ENCODE results near the gene PDXK. TPM values are rescaled to one million over a fixed set of nuclear protein-coding genes. Genes with fewer than 3 reads are reported as not detected.

The PDXK gene
- total and polyA plus RNA-seq, 7 donors: 22.1 to 88.5 (median 26.0) TPM

DNA sequence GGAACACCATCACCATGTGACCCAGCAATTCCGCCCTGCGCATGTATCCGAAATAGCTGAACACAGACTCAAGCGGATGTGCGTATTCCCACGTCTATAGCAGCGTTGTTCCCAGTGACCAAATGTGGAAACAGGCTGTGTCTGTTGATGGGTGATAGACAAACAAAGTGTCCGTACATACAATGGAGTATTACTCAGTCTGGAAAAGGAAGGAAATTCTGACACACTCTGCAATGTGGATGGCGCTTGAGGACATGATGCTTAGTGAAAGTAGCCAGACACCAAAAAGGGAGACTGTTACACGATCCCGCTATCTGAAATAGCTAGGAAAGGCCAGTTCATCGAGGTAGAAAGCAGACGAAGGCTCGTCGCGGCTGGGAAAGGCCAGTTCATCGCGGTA is 25.8 kb downstream of the PDXK start:
- no peak for DNase-seq
- no peaks in the 10 kb centered on the region for H3K27me3 ChIP-seq
- H3K36me3 ChIP-seq: peaks cover 7 to 71% (median 15%) of the 10 kb centered on the region in 4 donors
- no peak overlapping the region for H3K27ac ChIP-seq
- TF ChIP-seq POLR2AphosphoS5 (IDR thresholded peaks at IDR 0.05) (no peak), CTCF (IDR thresholded peaks at IDR 0.05) (no peak), POLR2A (IDR thresholded peaks at IDR 0.05) (no peak), EP300 (IDR thresholded peaks at IDR 0.05) (no peak)
- no peak overlapping the region for H3K4me3 ChIP-seq
- intact Hi-C loops (cut with DNase I): no loop called here
- H3K9me3 ChIP-seq: no peaks in the 10 kb centered on the region
- peaks cover 0 to 4% (median 0%) of the 10 kb centered on the region in 4 donors for H3K4me1 ChIP-seq
- WGBS, 2 donors: 97% methylated on average over 18 of the region's 18 CpGs

- intact Hi-C loops (cut with DNase I): no loop called here
- no peak for DNase-seq
- H3K27me3 ChIP-seq: no peaks in the 10 kb centered on the region
- no peaks in the 10 kb centered on the region for H3K9me3 ChIP-seq
- 94 to 95% methylated on average over 16 of the region's 16 CpGs for WGBS, 2 donors
- no peak for TF ChIP-seq POLR2AphosphoS5 (IDR thresholded peaks at IDR 0.05)
- TF ChIP-seq POLR2A (IDR thresholded peaks at IDR 0.05): no peak
- TF ChIP-seq EP300 (IDR thresholded peaks at IDR 0.05): no peak
- TF ChIP-seq CTCF (IDR thresholded peaks at IDR 0.05): no peak
- H3K27ac ChIP-seq: no peak overlapping the region
- H3K4me1 ChIP-seq: peaks cover 0 to 4% (median 0%) of the 10 kb centered on the region in 4 donors
- H3K36me3 ChIP-seq: peaks cover 7 to 80% (median 17%) of the 10 kb centered on the region in 4 donors
- no peak overlapping the region for H3K4me3 ChIP-seq
Measured at GRCh38 chr21:43745772-43746517, 27.0 kb downstream of the PDXK start.

- Histone ChIP-seq H3K36me3 (peaks cover 7 to 88% (median 31%) of the 10 kb centered on the region in 4 donors), H3K4me3 (no peak overlapping the region), H3K27me3 (no peaks in the 10 kb centered on the region), H3K27ac (no peak overlapping the region), H3K4me1 (no peaks in the 10 kb centered on the region), H3K9me3 (no peaks in the 10 kb centered on the region)
- DNase-seq: no peak
- WGBS, 2 donors: 95 to 96% methylated on average over 17 of the region's 17 CpGs
- TF ChIP-seq EP300 (IDR thresholded peaks at IDR 0.05) (no peak), POLR2A (IDR thresholded peaks at IDR 0.05) (no peak), CTCF (IDR thresholded peaks at IDR 0.05) (no peak), POLR2AphosphoS5 (IDR thresholded peaks at IDR 0.05) (no peak)
- intact Hi-C loops (cut with DNase I): no loop called here
Measured at GRCh38 chr21:43748622-43749021, 29.7 kb downstream of the PDXK start.

- intact Hi-C loops (cut with DNase I): no loop called here
- peaks cover 7 to 88% (median 33%) of the 10 kb centered on the region in 4 donors for H3K36me3 ChIP-seq
- H3K4me1 ChIP-seq: no peaks in the 10 kb centered on the region
- H3K4me3 ChIP-seq: no peak overlapping the region
- H3K27ac ChIP-seq: no peak overlapping the region
- no peaks in the 10 kb centered on the region for H3K9me3 ChIP-seq
- 80 to 92% methylated on average over 18 of the region's 18 CpGs for WGBS, 2 donors
- DNase-seq: no peak
- no peaks in the 10 kb centered on the region for H3K27me3 ChIP-seq
- no peak for TF ChIP-seq EP300 (IDR thresholded peaks at IDR 0.05)
- no peak for TF ChIP-seq POLR2AphosphoS5 (IDR thresholded peaks at IDR 0.05)
- no peak for TF ChIP-seq CTCF (IDR thresholded peaks at IDR 0.05)
- TF ChIP-seq POLR2A (IDR thresholded peaks at IDR 0.05): no peak
Measured at GRCh38 chr21:43749651-43750262, 30.8 kb downstream of the PDXK start.

Data from sigmoid colon (tissue), 7 donors.